GM12878 (cell line): ENCODE results near the gene SYN1. TPM values are rescaled to one million over a fixed set of nuclear protein-coding genes. Genes with fewer than 3 reads are reported as not detected.

Experiments
- CUX1 ChIP-seq: IDR thresholded peaks from 2 replicates; pipeline ENCODE4 v1.6.1; 2012; ENCODE audit warnings: improper control_type of control experiment, low read depth, low read length; ENCODE audit not compliant: insufficient replicate concordance
- ELK1 ChIP-seq: IDR thresholded peaks from 2 replicates; pipeline ENCODE4 v1.6.1; 2012; ENCODE audit warnings: low read depth, low read length, improper control_type of control experiment
- FOXK2 ChIP-seq: fragments of 450-650 bp; IDR thresholded peaks from 2 replicates; pipeline ENCODE4 v1.6.1; 2017; ENCODE audit warnings: mild to moderate bottlenecking, moderate library complexity
- MEF2A ChIP-seq: IDR thresholded peaks from 2 replicates; pipeline ENCODE4 v1.6.1; 2011; ENCODE audit warnings: low read depth, mild to moderate bottlenecking, low read length, moderate library complexity; ENCODE audit not compliant: insufficient read depth
- MXI1 ChIP-seq: fragments of 150-350 bp; IDR thresholded peaks from 2 replicates; pipeline ENCODE4 v1.6.1; 2011; ENCODE audit warnings: low read depth, mild to moderate bottlenecking, inconsistent platforms, low read length, improper control_type of control experiment
- NFYB ChIP-seq: IDR thresholded peaks from 2 replicates; pipeline ENCODE4 v1.6.1; 2011; ENCODE audit warnings: low read depth, mild to moderate bottlenecking, low read length, improper control_type of control experiment, moderate library complexity; ENCODE audit not compliant: insufficient read depth
- NKRF ChIP-seq: fragments of 450-650 bp; conservative IDR thresholded peaks from 2 replicates; pipeline ENCODE4 v1.6.1; 2017; ENCODE audit warnings: mild to moderate bottlenecking, moderate library complexity
- NR2C1 ChIP-seq: fragments of 450-650 bp; IDR thresholded peaks from 2 replicates; pipeline ENCODE4 v1.6.1; 2017; ENCODE audit warnings: antibody characterized with exemption, mild to moderate bottlenecking, moderate library complexity
- NR2C2 ChIP-seq: IDR thresholded peaks from 2 replicates; pipeline ENCODE4 v1.6.1; 2011; ENCODE audit warnings: borderline replicate concordance, low read depth; ENCODE audit not compliant: control insufficient read depth, insufficient read length
- POLR2AphosphoS5 ChIP-seq: IDR thresholded peaks from 2 replicates; pipeline ENCODE4 v1.6.1; 2011; ENCODE audit warnings: mild to moderate bottlenecking, low read length, inconsistent platforms
- POU2F2 ChIP-seq: IDR thresholded peaks from 3 replicates; pipeline ENCODE4 v1.6.1; 2011; ENCODE audit warnings: low read depth, mild to moderate bottlenecking, low read length, borderline replicate concordance
- PRDM15 ChIP-seq: fragments of 450-650 bp; formaldehyde crosslinking; IDR thresholded peaks from 2 replicates; pipeline ENCODE4 v1.4.0; 2020; ENCODE audit warnings: mild to moderate bottlenecking, moderate library complexity
- SREBF1 ChIP-seq: IDR thresholded peaks from 2 replicates; pipeline ENCODE4 v1.6.1; 2012; ENCODE audit warnings: mild to moderate bottlenecking, low read length
- TBL1XR1 ChIP-seq: IDR thresholded peaks from 2 replicates; pipeline ENCODE4 v1.6.1; 2012; ENCODE audit warnings: low read depth, low read length, improper control_type of control experiment
- ZNF207 ChIP-seq: fragments of 450-650 bp; IDR thresholded peaks from 2 replicates; pipeline ENCODE4 v1.6.1; 2014; ENCODE audit warnings: antibody characterized with exemption, mild to moderate bottlenecking, borderline replicate concordance
- ZNF622 ChIP-seq: fragments of 450-650 bp; IDR thresholded peaks from 2 replicates; pipeline ENCODE4 v1.6.1; 2017; ENCODE audit warnings: mild to moderate bottlenecking, inconsistent platforms
- polyA plus RNA-seq, 11 experiments: library from polyadenylated mRNA; depleted of rRNA in 4 of 11; unstranded in 6 of 11; stranded (reverse) in 5 of 11; fragments of >200 nt; fragmentation: Nextera tagmentation in 4 of 11; fragmentation: Illumina TruSeq in 1 of 11; extraction: Ambion mirVana in 4 of 11; extraction: Trizol in 1 of 11; gene quantifications; 1 replicate in 1 of 11; 2 replicates in 10 of 11; pipeline versions ENCODE4 v1.2.1 to v1.2.3, GENCODE V29; 2011 to 2016; ENCODE audit warnings: inconsistent platforms in 2 of 11, missing spikeins in 2 of 11, low read depth in 1 of 11
- total RNA-seq, 4 experiments: library from RNA; depleted of rRNA in 3 of 4; stranded (reverse); fragments of >200 nt in 3 of 4; fragmentation: Illumina TruSeq in 1 of 4; extraction: Trizol in 1 of 4; gene quantifications; 2 replicates each; pipeline versions ENCODE4 v1.2.1 to v1.2.3, GENCODE V29; 2013 to 2021

The SYN1 gene
- total and polyA plus RNA-seq, 10 of the 15 experiments (the other 5 are each of a cell fraction or from before 2014, with no cell fraction given), result 0.09 to 0.57 (median 0.16) TPM; not detected in 3

- TF ChIP-seq MEF2A, result no peak
- no peak for TF ChIP-seq TBL1XR1
- 0 out of 2 replicates have a peak, but pooled peaks have one; percentile 45 for TF ChIP-seq POLR2AphosphoS5
- TF ChIP-seq NR2C2, result no peak
- TF ChIP-seq FOXK2, result 0 out of 2 replicates have a peak, but pooled peaks have one; percentile 8
- TF ChIP-seq ELK1, result no peak
- no peak for TF ChIP-seq POU2F2
- TF ChIP-seq NR2C1, result no peak
- TF ChIP-seq NKRF, result no peak
- TF ChIP-seq CUX1, result peak; percentile 16
- no peak for TF ChIP-seq ZNF207
- TF ChIP-seq MXI1, result no peak
- no peak for TF ChIP-seq SREBF1
- no peak for TF ChIP-seq PRDM15 (CRISPR knock-in tag)
- TF ChIP-seq ZNF622, result no peak
- TF ChIP-seq NFYB, result no peak
Observed at GRCh38 chrX:47651043-47651905, 31.6 kb upstream of the SYN1 start (continued).
